Tibial nerve (tissue), 4 donors: Measurements from ENCODE around the gene DDX11. TPM values are rescaled to one million over a fixed set of nuclear protein-coding genes. Genes with fewer than 3 reads are reported as not detected.

Experiments
- DNase-seq, 2 donors: peaks; one replicate each; pipeline ENCODE4 v3.0.0-alpha.2; 2019; ENCODE audit warnings: low spot score in 2 of 2
- H3K27ac ChIP-seq, 4 donors: fragments of 200-600 bp; sonication (generic) in 3 of 4; one replicate each; pipeline ENCODE4 v1.5.1; 2017 to 2019; ENCODE audit warnings: mild to moderate bottlenecking in 1 of 4
- H3K27me3 ChIP-seq, 2 donors: fragments of 200-600 bp; sonication (generic) in 1 of 2; one replicate each; pipeline versions ENCODE4 v1.5.1 to v1.6.0; 2017 to 2019
- H3K36me3 ChIP-seq, 3 donors: fragments of 200-600 bp; sonication (generic); one replicate each; pipeline ENCODE4 v1.5.1; 2018 to 2019
- H3K4me1 ChIP-seq, 4 donors: fragments of 200-600 bp; sonication (generic) in 3 of 4; one replicate each; pipeline ENCODE4 v1.5.1; 2017 to 2019
- H3K4me3 ChIP-seq, 4 donors: fragments of 200-600 bp; sonication (generic) in 3 of 4; one replicate each; pipeline ENCODE4 v1.5.1; 2017 to 2019; ENCODE audit warnings: mild to moderate bottlenecking in 1 of 4, moderate library complexity in 1 of 4
- H3K9me3 ChIP-seq, 4 donors: fragments of 200-600 bp; sonication (generic) in 3 of 4; one replicate each; pipeline ENCODE4 v1.5.1; 2017 to 2019
- EP300 ChIP-seq, 2 donors: sonication (generic); formaldehyde crosslinking; IDR thresholded peaks; one replicate each; pipeline ENCODE4 v1.6.1; 2017; ENCODE audit warnings: antibody characterized with exemption in 2 of 2, mild to moderate bottlenecking in 1 of 2
- POLR2A ChIP-seq, 2 donors: fragments of 450-650 bp; IDR thresholded peaks; one replicate each; pipeline ENCODE4 v1.6.1; 2017; ENCODE audit warnings: antibody characterized with exemption in 2 of 2, mild to moderate bottlenecking in 2 of 2, moderate library complexity in 2 of 2
- WGBS, 2 donors: methylation state at CpG; one replicate each; pipeline ENCODE4 v1.1.5; 2018; 5-methylcytosine and 5-hydroxymethylcytosine counted together
- total RNA-seq, 4 donors: library from RNA; depleted of rRNA; stranded (reverse); fragments of >200 nt; gene quantifications; one replicate each; pipeline ENCODE4 v1.1.0, GENCODE V29; 2016
- TF ChIP-seq, protein P1 (sequence below), 5 experiments: fragments of 200-600 bp in 3 of 5; fragments of 450-650 bp in 2 of 5; sonication (generic) in 3 of 5; IDR thresholded peaks; one replicate each; pipeline ENCODE4 v1.5.1; 2016 to 2019; ENCODE audit warnings: antibody characterized with exemption in 5 of 5, mild to moderate bottlenecking in 3 of 5, moderate library complexity in 2 of 5

DDX11 gene
- total RNA-seq, 4 donors from 2014 or later, result 7.1 to 52.2 (median 40.1) TPM

DNA sequence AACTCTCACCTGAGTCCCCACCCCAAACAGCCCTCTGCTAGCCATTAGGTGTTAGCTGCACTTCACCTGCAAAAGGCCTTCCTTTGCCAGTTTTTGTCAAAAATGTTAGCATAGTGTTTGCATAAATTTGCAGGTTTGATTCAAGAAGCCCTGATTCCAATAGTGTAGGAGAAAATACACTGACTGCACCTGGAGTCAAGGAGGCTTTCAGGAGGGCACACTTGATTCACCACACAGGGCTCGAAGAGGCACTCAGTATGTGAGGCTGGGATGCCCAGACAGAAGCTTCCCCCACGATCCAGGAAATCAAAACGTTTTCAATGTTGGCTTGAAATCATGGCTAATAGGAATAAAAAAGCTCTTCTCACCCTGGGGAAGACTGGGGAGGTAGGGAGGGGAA, 40.5 kb upstream of the DDX11 start:
- no peak for DNase-seq
- H3K27me3 ChIP-seq, result no peaks in the 10 kb centered on the region
- H3K36me3 ChIP-seq, result no peaks in the 10 kb centered on the region
- no peaks in the 10 kb centered on the region for H3K9me3 ChIP-seq
- H3K27ac ChIP-seq, result peak overlapping the region; percentile 13 to 71 (median 60)
- no peak overlapping the region for H3K4me3 ChIP-seq
- whole genome bisulfite sequencing, 2 donors, result 58 to 59% methylated on average over 3 of the region's 3 CpGs
- peaks cover 0 to 35% (median 0%) of the 10 kb centered on the region in 4 donors for H3K4me1 ChIP-seq
- TF ChIP-seq, protein P1, sequence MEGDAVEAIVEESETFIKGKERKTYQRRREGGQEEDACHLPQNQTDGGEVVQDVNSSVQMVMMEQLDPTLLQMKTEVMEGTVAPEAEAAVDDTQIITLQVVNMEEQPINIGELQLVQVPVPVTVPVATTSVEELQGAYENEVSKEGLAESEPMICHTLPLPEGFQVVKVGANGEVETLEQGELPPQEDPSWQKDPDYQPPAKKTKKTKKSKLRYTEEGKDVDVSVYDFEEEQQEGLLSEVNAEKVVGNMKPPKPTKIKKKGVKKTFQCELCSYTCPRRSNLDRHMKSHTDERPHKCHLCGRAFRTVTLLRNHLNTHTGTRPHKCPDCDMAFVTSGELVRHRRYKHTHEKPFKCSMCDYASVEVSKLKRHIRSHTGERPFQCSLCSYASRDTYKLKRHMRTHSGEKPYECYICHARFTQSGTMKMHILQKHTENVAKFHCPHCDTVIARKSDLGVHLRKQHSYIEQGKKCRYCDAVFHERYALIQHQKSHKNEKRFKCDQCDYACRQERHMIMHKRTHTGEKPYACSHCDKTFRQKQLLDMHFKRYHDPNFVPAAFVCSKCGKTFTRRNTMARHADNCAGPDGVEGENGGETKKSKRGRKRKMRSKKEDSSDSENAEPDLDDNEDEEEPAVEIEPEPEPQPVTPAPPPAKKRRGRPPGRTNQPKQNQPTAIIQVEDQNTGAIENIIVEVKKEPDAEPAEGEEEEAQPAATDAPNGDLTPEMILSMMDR (IDR thresholded peaks at IDR 0.05), result no peak
- TF ChIP-seq POLR2A (IDR thresholded peaks at IDR 0.05), result no peak
- no peak for TF ChIP-seq EP300 (IDR thresholded peaks at IDR 0.05)

DNA sequence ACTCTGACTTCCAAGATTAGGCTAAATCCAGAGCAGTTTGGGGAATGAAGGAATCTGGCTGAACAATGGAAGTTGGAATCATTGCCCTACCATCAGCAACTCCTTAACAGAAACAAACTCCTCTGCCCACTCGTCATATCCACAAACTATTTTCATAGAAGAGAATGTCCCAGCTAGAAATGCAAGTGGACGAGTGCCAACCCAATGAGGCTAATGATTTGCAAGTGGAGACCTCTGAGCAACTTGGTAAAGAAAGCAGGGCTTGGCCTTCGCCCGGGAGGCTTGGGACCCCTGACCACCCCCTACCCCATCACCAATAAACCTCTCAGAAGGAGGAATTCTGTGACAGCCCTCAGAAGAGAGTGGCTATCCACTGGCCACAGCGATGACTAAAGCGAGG, 40.0 kb upstream of the DDX11 start:
- 49 to 51% methylated on average over 6 of the region's 6 CpGs for WGBS, 2 donors
- no peak for DNase-seq
- Histone ChIP-seq H3K27ac (peak overlapping the region in 3 of 4 donors; percentile 50 to 71 (median 70)), H3K4me1 (peaks cover 0 to 35% (median 0%) of the 10 kb centered on the region in 4 donors), H3K4me3 (no peak overlapping the region), H3K36me3 (no peaks in the 10 kb centered on the region), H3K9me3 (no peaks in the 10 kb centered on the region), H3K27me3 (no peaks in the 10 kb centered on the region)
- TF ChIP-seq EP300 (IDR thresholded peaks at IDR 0.05) (no peak), POLR2A (IDR thresholded peaks at IDR 0.05) (no peak)
- TF ChIP-seq, protein P1 (IDR thresholded peaks at IDR 0.05), result no peak

DNA sequence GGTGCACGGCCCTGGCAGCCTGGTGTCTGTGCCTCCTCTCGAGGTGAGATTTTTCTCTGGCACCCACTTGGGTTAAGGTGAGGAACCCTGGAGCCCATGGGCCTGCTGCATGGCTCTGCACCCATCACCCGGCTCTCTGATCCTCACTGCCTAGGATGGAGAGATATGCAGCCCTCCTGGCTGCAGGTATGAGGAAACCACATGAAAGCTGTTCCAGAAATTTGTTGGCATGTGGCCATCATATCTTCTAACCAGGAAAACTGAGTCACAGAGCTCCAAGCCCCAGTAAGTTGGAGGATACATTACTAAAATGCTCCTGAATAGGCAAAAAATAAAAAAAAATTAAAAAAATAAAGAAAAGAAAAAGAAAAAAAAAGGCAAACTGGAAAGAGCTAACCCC, 39.3 kb upstream of the DDX11 start:
- Histone ChIP-seq H3K36me3 (no peaks in the 10 kb centered on the region), H3K9me3 (no peaks in the 10 kb centered on the region), H3K4me3 (no peak overlapping the region), H3K27me3 (no peaks in the 10 kb centered on the region), H3K27ac (peak overlapping the region in 1 of 4 donors; percentile 70), H3K4me1 (peaks cover 0 to 35% (median 0%) of the 10 kb centered on the region in 4 donors)
- no peak for TF ChIP-seq EP300 (IDR thresholded peaks at IDR 0.05)
- TF ChIP-seq POLR2A (IDR thresholded peaks at IDR 0.05), result no peak
- TF ChIP-seq, protein P1 (IDR thresholded peaks at IDR 0.05), result no peak
- no peak for DNase-seq
- 61 to 70% methylated on average over 3 of the region's 3 CpGs for WGBS, 2 donors

DNA sequence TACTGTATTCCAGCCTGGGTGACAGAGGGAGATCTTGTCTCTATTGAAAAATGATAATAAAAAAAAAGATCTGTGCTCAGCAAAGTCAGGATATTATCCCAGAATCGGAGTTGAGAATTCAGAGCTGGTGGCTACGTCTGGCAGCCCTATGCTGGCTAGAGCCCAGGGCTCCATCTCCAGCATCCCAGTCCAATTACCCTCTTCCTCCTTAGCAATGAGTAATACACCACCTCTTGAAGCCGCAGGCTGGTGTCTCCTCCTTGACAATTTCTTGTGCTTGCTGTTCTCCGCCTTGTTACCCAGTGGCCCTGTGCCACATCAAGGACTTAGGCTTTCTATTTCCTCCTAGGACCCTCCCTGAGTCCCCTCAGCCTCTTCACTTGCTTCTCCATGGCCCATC, 38.4 kb upstream of the DDX11 start:
- DNase-seq, result no peak
- no peaks in the 10 kb centered on the region for H3K27me3 ChIP-seq
- 74 to 79% methylated on average over 4 of the region's 4 CpGs for WGBS, 2 donors
- H3K36me3 ChIP-seq, result no peaks in the 10 kb centered on the region
- H3K27ac ChIP-seq, result peak overlapping the region in 1 of 4 donors; percentile 70
- TF ChIP-seq POLR2A (IDR thresholded peaks at IDR 0.05), result no peak
- H3K4me3 ChIP-seq, result no peak overlapping the region
- peaks cover 0 to 29% (median 0%) of the 10 kb centered on the region in 4 donors for H3K4me1 ChIP-seq
- no peaks in the 10 kb centered on the region for H3K9me3 ChIP-seq

DNA sequence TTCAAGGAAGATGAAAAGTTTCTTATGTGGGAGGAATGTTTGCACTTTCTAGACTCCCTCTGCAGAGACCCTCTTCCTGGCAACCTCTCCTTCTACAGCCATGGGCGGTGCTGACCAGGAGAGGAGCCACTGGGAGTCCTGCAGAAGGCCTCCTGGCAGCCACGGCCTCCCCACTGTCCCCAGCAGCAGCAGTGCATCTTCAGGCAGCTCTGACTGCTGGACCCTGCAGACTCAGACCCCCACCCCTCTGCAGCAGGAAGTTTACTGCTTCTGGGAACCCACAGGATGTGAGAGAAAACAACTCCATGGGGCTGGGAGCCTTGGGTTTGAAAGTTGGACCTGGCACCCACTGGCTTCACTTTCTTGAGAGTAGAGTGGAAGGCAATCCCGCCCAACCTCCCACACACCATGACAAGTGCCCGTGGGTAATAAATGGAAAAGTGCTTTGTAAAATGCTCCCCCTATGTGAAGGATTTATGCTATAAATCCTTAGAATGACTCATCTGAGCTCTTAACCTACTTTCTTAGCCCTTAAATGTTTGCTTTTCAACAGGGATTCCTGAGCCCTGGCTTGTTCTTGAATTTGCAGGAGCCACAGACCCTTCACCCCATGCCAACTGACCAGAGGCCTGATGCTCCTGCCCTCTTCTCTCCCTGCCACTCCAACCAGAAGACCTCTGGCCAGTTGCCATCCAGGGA, 37.5 kb upstream of the DDX11 start:
- Histone ChIP-seq H3K4me3 (no peak overlapping the region), H3K9me3 (no peaks in the 10 kb centered on the region), H3K27me3 (no peaks in the 10 kb centered on the region), H3K36me3 (no peaks in the 10 kb centered on the region), H3K4me1 (peaks cover 0 to 26% (median 0%) of the 10 kb centered on the region in 4 donors), H3K27ac (no peak overlapping the region)
- no peak for TF ChIP-seq EP300 (IDR thresholded peaks at IDR 0.05)
- no peak for TF ChIP-seq POLR2A (IDR thresholded peaks at IDR 0.05)
- TF ChIP-seq, protein P1 (IDR thresholded peaks at IDR 0.05), result no peak
- no peak for DNase-seq
- WGBS, 2 donors, result 72 to 75% methylated on average over 4 of the region's 4 CpGs
